Activated gamma-delta T cell treated with anti-CD3 and anti-CD28 coated beads, Interleukin-2, amount 50 U/mL, for 16 hours (primary cell): ENCODE results near the gene LRRC8D.
"Not testable (repeated sequence)": the region's sequence is repeated elsewhere in the genome, so short reads cannot be mapped to it uniquely, and the experiment has no call there.

Experiments used
- DNase-seq: peaks from one replicate; pipeline ENCODE4 v3.0.0-alpha.2; 2020; ENCODE audit warnings: low read depth

LRRC8D gene

GRCh38 chr1:89913353-89914095, 92.7 kb downstream of the LRRC8D start:
- DNase-seq: no peak

GRCh38 chr1:89917353-89917752, 96.5 kb downstream of the LRRC8D start:
- no peak for DNase-seq

DNA sequence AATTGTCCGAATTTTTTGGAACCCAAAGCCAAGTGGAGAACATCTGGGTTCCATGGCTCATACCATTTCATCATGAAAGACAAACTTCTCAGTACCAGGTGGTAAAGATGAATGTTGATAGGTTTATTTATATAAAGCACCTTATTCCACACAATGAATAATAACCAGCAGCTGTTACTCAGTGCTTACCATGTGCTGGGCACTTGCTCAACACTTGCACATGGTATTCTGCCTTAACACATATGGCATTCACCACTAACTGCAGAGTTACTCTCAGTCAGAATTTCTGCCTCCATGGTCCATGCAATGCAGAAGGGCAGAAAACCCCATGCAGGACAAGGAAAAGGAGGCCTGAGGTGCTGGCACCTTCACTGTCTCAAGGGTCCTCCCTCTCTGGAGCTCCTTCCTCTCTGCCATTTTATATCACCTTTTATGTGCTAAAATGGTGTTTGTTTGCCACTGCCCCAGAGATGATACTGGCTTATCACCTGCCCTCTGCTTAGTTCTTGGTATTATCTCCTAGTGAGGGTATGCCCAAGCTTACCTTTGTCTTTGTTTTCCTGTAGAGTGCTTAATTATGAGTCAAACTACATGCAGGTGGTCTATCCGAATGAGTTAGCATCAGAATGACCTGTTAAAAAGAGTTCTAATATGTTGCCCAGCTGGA, 97.4 kb downstream of the LRRC8D start:
- DNase-seq: no peak

- DNase-seq: no peak
Observed at GRCh38 chr1:89918794-89919155, 97.9 kb downstream of the LRRC8D start.

- DNase-seq: no peak
Observed at GRCh38 chr1:89919174-89919573, 98.3 kb downstream of the LRRC8D start.

DNA sequence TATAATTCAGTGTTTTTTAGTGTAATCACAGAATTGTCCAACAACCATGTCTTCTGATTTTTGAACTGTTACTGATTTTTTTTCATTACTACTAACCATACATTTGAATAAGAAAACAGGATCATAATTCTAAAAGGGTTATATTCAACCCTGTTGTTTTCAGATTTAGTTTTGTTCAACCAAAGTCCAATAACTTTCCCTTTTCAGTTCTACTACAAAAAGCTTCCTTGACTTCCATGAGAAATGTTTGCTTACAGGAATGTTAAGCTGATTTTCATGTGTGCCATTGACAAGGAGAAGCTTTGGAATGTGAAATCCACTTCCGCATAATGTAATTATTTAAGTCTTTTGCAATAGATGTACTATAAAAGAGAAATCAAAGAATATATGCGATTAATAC, 102.1 kb downstream of the LRRC8D start:
- no peak for DNase-seq

GRCh38 chr1:89923517-89923916, 102.7 kb downstream of the LRRC8D start:
- DNase-seq: no peak

GRCh38 chr1:89924075-89924474, 103.2 kb downstream of the LRRC8D start:
- DNase-seq: not testable (repeated sequence)

GRCh38 chr1:89927049-89927448, 106.2 kb downstream of the LRRC8D start:
- DNase-seq: no peak

GRCh38 chr1:89927478-89927877, 106.6 kb downstream of the LRRC8D start:
- no peak for DNase-seq

DNA sequence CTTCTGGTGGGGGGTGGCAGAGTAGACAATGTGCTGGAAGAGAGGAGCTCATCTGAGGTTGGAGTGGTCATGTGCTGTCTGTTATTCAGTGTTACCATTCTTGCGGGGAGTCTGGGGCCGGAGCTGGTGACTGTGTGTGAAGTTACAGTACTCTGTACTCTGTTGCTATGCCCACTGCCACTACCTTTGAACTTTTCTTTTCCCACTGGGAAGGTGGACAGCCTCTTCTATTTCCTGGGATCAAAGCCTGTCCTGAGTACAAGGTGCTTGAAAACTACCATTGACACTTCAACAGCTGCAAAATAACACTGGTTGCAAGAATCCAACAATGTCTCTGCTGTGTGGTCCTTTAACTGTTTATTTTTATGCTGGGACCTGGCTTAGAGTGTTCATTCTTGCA, 107.7 kb downstream of the LRRC8D start:
- DNase-seq: no peak

DNA sequence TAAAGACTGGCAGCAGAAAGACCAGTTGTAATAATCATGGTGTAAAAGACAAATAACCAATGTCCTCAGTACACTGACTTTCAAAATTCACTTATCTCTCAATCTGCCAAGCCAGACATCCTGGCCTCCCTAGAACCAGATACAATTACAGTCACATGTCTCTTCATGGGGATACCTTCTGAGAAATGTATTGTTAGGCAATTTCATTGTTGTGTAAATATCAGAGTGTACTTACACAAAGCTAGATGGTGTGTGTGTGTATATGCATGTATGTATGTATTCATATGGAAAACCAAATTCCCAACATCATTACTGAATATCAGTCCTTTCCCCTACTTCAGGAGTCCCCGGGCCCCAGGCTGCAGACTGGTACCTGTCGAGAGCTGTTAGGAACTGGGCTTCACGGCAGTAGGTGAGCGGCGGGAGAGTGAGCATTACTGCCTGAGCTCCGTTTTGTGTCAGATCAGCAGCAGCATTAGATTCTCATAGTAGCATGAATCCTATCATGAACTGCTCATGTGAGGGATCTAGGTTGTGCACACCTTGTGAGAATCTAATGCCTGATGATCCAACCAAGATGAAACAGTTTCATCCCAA, 108.7 kb downstream of the LRRC8D start:
- DNase-seq: no peak

DNA sequence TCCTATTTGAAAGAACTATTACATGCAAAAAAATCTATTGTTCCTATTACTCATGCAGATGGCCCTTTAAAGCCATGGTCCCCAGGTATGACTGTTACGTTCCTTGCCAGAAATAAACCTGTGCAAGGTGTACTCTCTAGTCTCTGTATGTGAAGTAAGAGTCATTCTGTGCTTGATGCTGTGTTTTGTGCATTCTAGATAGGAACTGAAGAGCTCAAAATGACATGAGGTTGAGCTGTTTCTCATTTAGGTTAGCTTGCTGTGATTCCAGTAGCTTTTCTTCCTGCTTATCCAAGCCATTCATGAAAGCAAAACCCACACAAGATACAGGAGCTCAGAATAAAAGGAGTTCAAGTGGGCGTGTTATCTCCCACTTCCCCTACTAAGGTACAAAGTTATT, 109.7 kb downstream of the LRRC8D start:
- no peak for DNase-seq

DNA sequence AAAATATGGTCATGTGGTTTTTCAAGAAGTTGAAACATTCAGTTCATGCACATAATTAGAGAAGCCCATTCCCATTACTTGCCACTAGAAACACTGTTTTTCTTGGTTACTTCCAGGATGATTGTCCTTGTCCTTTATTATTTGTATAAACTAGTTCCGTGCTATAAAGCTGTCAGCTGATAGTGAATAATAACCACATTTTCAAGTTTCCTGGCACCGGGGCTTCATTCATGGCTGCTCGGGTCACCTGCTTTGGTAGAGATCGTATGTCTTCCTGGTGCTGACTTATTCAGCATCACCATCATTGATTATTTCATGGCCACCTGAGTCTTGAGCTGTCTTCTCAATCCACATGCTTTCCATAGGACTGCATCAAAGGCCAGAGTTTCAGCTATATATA, 111.1 kb downstream of the LRRC8D start:
- DNase-seq: no peak

DNA sequence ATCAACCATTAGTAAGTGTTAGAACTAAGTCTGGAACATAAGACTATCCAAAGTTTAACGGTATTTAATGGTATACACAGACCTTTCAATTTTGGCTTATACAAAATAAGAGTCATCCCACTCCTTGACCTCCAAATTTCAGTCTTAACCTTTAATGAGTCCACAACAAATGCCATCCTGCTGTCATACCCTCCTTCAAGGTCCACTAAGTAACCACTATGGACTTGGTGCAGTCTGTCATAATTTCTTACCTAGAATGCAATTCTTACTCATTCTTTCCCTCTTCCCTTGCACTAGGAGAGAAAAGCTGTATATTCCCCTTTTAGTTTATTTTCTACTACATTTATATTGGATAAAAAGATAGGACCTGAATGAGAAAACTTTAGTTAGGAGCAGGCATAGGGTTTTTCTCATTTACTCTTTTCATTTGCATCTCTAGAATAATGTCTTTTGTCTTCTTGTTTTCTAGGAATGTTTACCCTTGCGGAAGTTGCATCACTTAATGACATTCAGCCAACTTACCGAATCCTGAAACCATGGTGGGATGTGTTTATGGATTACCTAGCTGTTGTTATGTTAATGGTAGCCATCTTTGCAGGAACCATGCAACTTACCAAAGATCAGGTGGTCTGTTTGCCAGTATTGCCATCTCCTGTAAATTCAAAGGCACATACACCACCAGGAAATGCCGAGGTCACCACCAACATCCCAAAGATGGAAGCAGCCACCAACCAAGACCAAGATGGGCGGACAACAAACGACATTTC, 111.9 kb downstream of the LRRC8D start:
- DNase-seq: no peak

GRCh38 chr1:89934461-89934860, 113.6 kb downstream of the LRRC8D start:
- no peak for DNase-seq

DNA sequence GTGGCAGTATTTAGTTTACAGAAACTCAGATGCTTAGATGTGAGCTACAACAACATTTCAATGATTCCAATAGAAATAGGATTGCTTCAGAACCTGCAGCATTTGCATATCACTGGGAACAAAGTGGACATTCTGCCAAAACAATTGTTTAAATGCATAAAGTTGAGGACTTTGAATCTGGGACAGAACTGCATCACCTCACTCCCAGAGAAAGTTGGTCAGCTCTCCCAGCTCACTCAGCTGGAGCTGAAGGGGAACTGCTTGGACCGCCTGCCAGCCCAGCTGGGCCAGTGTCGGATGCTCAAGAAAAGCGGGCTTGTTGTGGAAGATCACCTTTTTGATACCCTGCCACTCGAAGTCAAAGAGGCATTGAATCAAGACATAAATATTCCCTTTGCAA, 114.4 kb downstream of the LRRC8D start:
- DNase-seq: no peak

- DNase-seq: no peak
Observed at GRCh38 chr1:89936694-89937093, 115.9 kb downstream of the LRRC8D start.

- DNase-seq: no peak
Observed at GRCh38 chr1:89938171-89939055, 117.6 kb downstream of the LRRC8D start.

DNA sequence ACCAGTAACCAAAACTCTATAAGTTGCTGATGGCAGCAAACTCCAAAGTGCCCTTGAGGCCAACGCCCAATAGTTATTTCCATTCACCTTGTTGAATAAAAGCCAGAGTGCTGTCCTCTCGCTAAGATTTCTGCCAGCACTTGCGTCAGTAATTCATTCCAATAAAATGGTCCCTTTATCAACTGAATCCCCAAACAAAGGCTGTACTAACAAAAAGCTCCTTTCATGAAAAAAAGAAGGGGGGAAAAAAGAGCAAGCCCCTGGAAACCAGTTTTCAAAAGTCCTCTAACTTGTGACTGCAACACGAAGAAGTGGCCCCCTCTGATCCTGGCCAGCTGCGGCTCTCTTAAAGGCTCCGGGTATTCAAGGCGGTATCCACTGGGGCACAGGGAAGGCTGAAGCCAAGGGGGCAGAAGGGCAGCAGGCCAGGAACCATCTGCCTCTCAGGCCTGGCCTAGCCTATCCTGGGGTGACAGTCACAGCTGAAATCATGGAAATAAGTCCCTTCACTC, 118.3 kb downstream of the LRRC8D start:
- no peak for DNase-seq

DNA sequence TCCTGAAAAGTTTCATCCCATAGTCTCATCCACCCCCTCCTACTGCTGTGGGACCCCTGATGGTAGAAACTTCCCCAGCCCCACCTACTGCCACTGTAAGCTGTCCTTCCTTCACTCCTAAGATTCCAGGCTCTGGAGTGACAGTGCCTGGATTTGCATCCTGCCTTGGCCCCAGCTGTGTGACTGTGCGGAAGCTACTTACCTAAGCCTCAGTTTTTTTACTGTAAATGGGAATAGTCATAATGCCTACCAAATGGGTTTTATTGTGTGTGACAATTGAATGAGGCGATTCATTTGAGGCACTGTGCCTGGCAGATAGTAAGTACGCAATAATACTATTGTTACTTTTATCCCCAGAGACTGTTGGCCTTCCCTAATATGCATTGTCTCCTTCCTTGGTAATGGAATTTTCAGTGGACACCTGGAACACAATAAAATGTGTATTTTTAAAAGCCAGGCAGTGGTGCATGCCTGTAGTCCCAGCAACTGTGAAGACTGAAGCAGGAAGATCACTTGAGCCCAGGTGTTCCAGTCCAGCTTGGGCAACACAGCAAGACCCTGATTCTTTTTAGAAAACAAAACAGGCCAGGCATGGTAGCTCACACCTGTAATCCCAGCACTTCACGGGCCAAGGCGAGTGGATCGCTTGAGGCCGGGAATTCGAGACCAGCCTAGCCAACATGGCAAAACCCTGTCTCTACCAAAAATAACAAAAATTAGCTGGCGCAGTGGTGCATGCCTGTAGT, 119.0 kb downstream of the LRRC8D start:
- no peak for DNase-seq
